GM12878 (cell line): ENCODE data around the gene GRIA4. TPM values are rescaled to one million over a fixed set of nuclear protein-coding genes. Genes with fewer than 3 reads are reported as not detected.

Experiments used
- ATAC-seq: fragments of 200-7000 bp; cut with Tn5 transposase; 3 replicates; pipeline ENCODE4 v1.9.1; 2020; ENCODE audit warnings: mild to moderate bottlenecking, moderate library complexity
- BruUV-seq: library from RNA; stranded (reverse); fragments of 400-500 nt; replicated peaks from 2 replicates; lab custom pipeline; 2021; lab: Mats Ljungman, UMichigan
- CTCF ChIA-PET: fragments of 300-600 bp; sonication (Branson Sonifier 250); formaldehyde crosslinking; extraction: SDS; loops from one replicate; lab custom pipeline; 2021; ENCODE audit warnings: inconsistent platforms; lab: Yijun Ruan, JAX
- POLR2A ChIA-PET: fragments of 350-600 bp; formaldehyde crosslinking; extraction: SDS; loops from one replicate; lab custom pipeline; 2021; ENCODE audit warnings: inconsistent platforms; lab: Charles Lee
- RAD21 ChIA-PET: fragments of 300-600 bp; sonication (Branson Sonifier 250); formaldehyde crosslinking; loops from one replicate; lab custom pipeline; 2023; ENCODE audit warnings: antibody characterized with exemption; ENCODE audit not compliant: unreplicated experiment; lab: Charles Lee
- SMC1A ChIA-PET: fragments of 300-600 bp; sonication (Branson Sonifier 250); formaldehyde crosslinking; loops from one replicate; lab custom pipeline; 2023; ENCODE audit not compliant: unreplicated experiment, uncharacterized antibody; lab: Charles Lee
- DNase-seq: peaks from one replicate; pipeline ENCODE4 v3.0.0-alpha.2; 2011; ENCODE audit warnings: low read depth, low spot score
- FAIRE-seq: peaks from 3 replicates; lab custom pipeline; 2011; peaks lifted over from hg19 to GRCh38; lab: Jason Lieb, UNC
- H2AFZ ChIP-seq: 2 replicates; pipeline ENCODE4 v1.6.0; 2011; ENCODE audit warnings: low read depth, low read length, control low read depth; ENCODE audit not compliant: control insufficient read depth
- H3K27ac ChIP-seq: 2 replicates; pipeline ENCODE4 v1.5.1; 2011; ENCODE audit warnings: control low read depth; ENCODE audit not compliant: control insufficient read depth, insufficient read depth
- H3K27me3 ChIP-seq, 2 experiments: replicated peaks in 1 of 2; 2 replicates each; pipeline versions ENCODE4 v1.6.0 to v1.6.1; 2011; ENCODE audit warnings: low read length in 1 of 2; ENCODE audit not compliant: control insufficient read depth in 2 of 2, insufficient read depth in 2 of 2
- H3K36me3 ChIP-seq, 2 experiments: 2 replicates each; pipeline ENCODE4 v1.5.1; 2011; ENCODE audit warnings: low read length in 1 of 2; ENCODE audit not compliant: control insufficient read depth in 2 of 2, insufficient read depth in 2 of 2
- H3K4me1 ChIP-seq: 2 replicates; pipeline ENCODE4 v1.6.1; 2011; ENCODE audit warnings: mild to moderate bottlenecking, low read length, moderate library complexity, mixed read lengths; ENCODE audit not compliant: control insufficient read depth, insufficient read depth
- H3K4me2 ChIP-seq: 2 replicates; pipeline ENCODE4 v1.6.0; 2011; ENCODE audit warnings: control low read depth; ENCODE audit not compliant: control insufficient read depth, insufficient read depth
- H3K4me3 ChIP-seq: fragments of 200-600 bp; sonication (generic); 2 replicates; pipeline ENCODE4 v1.5.1; 2016
- H3K79me2 ChIP-seq: 2 replicates; pipeline ENCODE4 v1.6.0; 2011; ENCODE audit warnings: low read length; ENCODE audit not compliant: control insufficient read depth, insufficient read depth
- H3K9ac ChIP-seq: 2 replicates; pipeline ENCODE4 v1.8.0; 2011; ENCODE audit warnings: low read length, control low read depth, mixed read lengths; ENCODE audit not compliant: control insufficient read depth, insufficient read depth
- H3K9me3 ChIP-seq: replicated peaks from 3 replicates; pipeline ENCODE4 v1.5.1; 2011; ENCODE audit warnings: mild to moderate bottlenecking, low read length; ENCODE audit not compliant: control insufficient read depth, insufficient read depth
- H4K20me1 ChIP-seq: 2 replicates; pipeline ENCODE4 v1.6.0; 2011; ENCODE audit not compliant: control insufficient read depth, insufficient read depth
- BCL11A ChIP-seq: IDR thresholded peaks from 2 replicates; pipeline ENCODE4 v1.6.1; 2011; ENCODE audit warnings: low read depth, low read length
- BHLHE40 ChIP-seq, 2 experiments: fragments of 450-650 bp in 1 of 2; IDR thresholded peaks; 2 replicates each; pipeline ENCODE4 v1.6.1; 2011 to 2017; ENCODE audit warnings: low read depth in 2 of 2, borderline replicate concordance in 1 of 2, improper control_type of control experiment in 1 of 2, low read length in 1 of 2, mild to moderate bottlenecking in 1 of 2
- CHD4 ChIP-seq: fragments of 200-600 bp; sonication (generic); IDR thresholded peaks from 2 replicates; pipeline ENCODE4 v1.6.1; 2016; ENCODE audit warnings: mild to moderate bottlenecking
- CREM ChIP-seq: IDR thresholded peaks from 2 replicates; pipeline ENCODE4 v1.6.1; 2014; ENCODE audit warnings: antibody characterized with exemption, low read depth
- EED ChIP-seq: sonication (generic); IDR thresholded peaks from 2 replicates; pipeline ENCODE4 v1.6.1; 2016; ENCODE audit warnings: antibody characterized with exemption, low read depth
- FOXM1 ChIP-seq: IDR thresholded peaks from 2 replicates; pipeline ENCODE4 v1.6.1; 2012; ENCODE audit warnings: low read depth, mild to moderate bottlenecking, inconsistent platforms, low read length, moderate library complexity
- JUNB ChIP-seq: IDR thresholded peaks from 2 replicates; pipeline ENCODE4 v1.6.1; 2016; ENCODE audit warnings: antibody characterized with exemption, mild to moderate bottlenecking
- LARP7 ChIP-seq: fragments of 450-650 bp; IDR thresholded peaks from 2 replicates; pipeline ENCODE4 v1.6.1; 2017; ENCODE audit warnings: mild to moderate bottlenecking
- MYB ChIP-seq: fragments of 150-350 bp; IDR thresholded peaks from 2 replicates; pipeline ENCODE4 v1.6.1; 2014; ENCODE audit warnings: mild to moderate bottlenecking, low read depth, low read length, borderline replicate concordance
- NR2C1 ChIP-seq: fragments of 450-650 bp; IDR thresholded peaks from 2 replicates; pipeline ENCODE4 v1.6.1; 2017; ENCODE audit warnings: antibody characterized with exemption, mild to moderate bottlenecking, moderate library complexity
- POLR2AphosphoS5 ChIP-seq: IDR thresholded peaks from 2 replicates; pipeline ENCODE4 v1.6.1; 2011; ENCODE audit warnings: mild to moderate bottlenecking, low read length, inconsistent platforms
- RAD51 ChIP-seq: fragments of 450-650 bp; IDR thresholded peaks from 2 replicates; pipeline ENCODE4 v1.6.1; 2016; ENCODE audit warnings: moderate library complexity, mild to moderate bottlenecking, inconsistent platforms
- SIX5 ChIP-seq: IDR thresholded peaks from 2 replicates; pipeline ENCODE4 v1.6.1; 2011; ENCODE audit warnings: mild to moderate bottlenecking, low read depth, low read length, moderate library complexity; ENCODE audit not compliant: severe bottlenecking
- SMAD1 ChIP-seq: fragments of 450-650 bp; IDR thresholded peaks from 2 replicates; pipeline ENCODE4 v1.6.1; 2018; ENCODE audit warnings: mild to moderate bottlenecking, low read depth; ENCODE audit not compliant: partially characterized antibody
- SP1 ChIP-seq: IDR thresholded peaks from one replicate; pipeline ENCODE4 v1.6.1; 2011; ENCODE audit warnings: low read depth, low read length
- SRF ChIP-seq, 2 experiments: IDR thresholded peaks; 2 replicates each; pipeline ENCODE4 v1.6.1; 2011; ENCODE audit warnings: low read depth in 2 of 2, low read length in 2 of 2, mild to moderate bottlenecking in 1 of 2, moderate library complexity in 1 of 2
- SUZ12 ChIP-seq: fragments of 200-600 bp; sonication (generic); IDR thresholded peaks from one replicate; pipeline ENCODE4 v1.6.1; 2018; ENCODE audit warnings: antibody characterized with exemption, mild to moderate bottlenecking; ENCODE audit not compliant: unreplicated experiment
- TBL1XR1 ChIP-seq: IDR thresholded peaks from 2 replicates; pipeline ENCODE4 v1.6.1; 2012; ENCODE audit warnings: low read depth, low read length, improper control_type of control experiment
- ZNF622 ChIP-seq: fragments of 450-650 bp; IDR thresholded peaks from 2 replicates; pipeline ENCODE4 v1.6.1; 2017; ENCODE audit warnings: mild to moderate bottlenecking, inconsistent platforms
- in situ Hi-C: fragments of 300-500 bp; cut with MboI; formaldehyde crosslinking; loops from 9 replicates; pipeline ENCODE4 v1.14.3; 2018; ENCODE audit warnings: mixed read lengths
- intact Hi-C: fragments of 100-400 bp; cut with micrococcal nuclease; formaldehyde crosslinking; loops from one replicate; pipeline ENCODE4 v1.14.2; 2022; ENCODE audit not compliant: unreplicated experiment
- polyA plus RNA-seq, 11 experiments: library from polyadenylated mRNA; depleted of rRNA in 4 of 11; unstranded in 6 of 11; stranded (reverse) in 5 of 11; fragments of >200 nt; fragmentation: Nextera tagmentation in 4 of 11; fragmentation: Illumina TruSeq in 1 of 11; extraction: Ambion mirVana in 4 of 11; extraction: Trizol in 1 of 11; gene quantifications; 1 replicate in 1 of 11; 2 replicates in 10 of 11; pipeline versions ENCODE4 v1.2.1 to v1.2.3, GENCODE V29; 2011 to 2016; ENCODE audit warnings: inconsistent platforms in 2 of 11, missing spikeins in 2 of 11, low read depth in 1 of 11
- total RNA-seq, 4 experiments: library from RNA; depleted of rRNA in 3 of 4; stranded (reverse); fragments of >200 nt in 3 of 4; fragmentation: Illumina TruSeq in 1 of 4; extraction: Trizol in 1 of 4; gene quantifications; 2 replicates each; pipeline versions ENCODE4 v1.2.1 to v1.2.3, GENCODE V29; 2013 to 2021
- TF ChIP-seq, protein P1 (sequence below): IDR thresholded peaks from 2 replicates; pipeline ENCODE4 v1.6.1; 2011; ENCODE audit warnings: low read depth, low read length, improper control_type of control experiment, borderline replicate concordance

Gene GRIA4
- total and polyA plus RNA-seq, 10 of the 15 experiments (the other 5 are each of a cell fraction or from before 2014, with no cell fraction given): 0.04 TPM; not detected in 9

DNA sequence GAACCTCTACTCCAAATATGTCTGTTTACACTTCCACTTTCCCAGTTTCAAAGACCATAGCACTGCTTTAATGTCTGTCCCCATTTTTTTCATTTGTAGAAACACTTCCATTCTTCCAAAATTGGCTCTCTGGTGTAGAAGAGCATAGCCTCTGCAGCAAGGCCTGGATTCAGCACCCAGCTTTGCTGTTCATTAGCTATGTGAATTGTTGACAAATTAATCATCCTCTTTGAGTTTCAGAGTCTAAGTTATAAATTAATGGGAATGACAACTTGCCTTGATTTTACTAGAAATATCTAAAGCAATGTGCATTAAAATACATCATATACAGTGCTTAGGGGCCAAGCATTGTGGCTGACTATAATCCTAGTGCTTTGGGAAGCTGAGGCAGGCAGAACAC lies 22.4 kb downstream of the GRIA4 start:
- Histone ChIP-seq H3K9ac (no peak overlapping the region), H3K9me3 (no peaks in the 10 kb centered on the region), H3K4me1 (no peaks in the 10 kb centered on the region), H2AFZ (no peak overlapping the region), H4K20me1 (no peaks in the 10 kb centered on the region), H3K36me3 (no peaks in the 10 kb centered on the region), H3K27ac (no peak overlapping the region), H3K4me2 (no peak overlapping the region), H3K4me3 (no peak overlapping the region), H3K79me2 (no peaks in the 10 kb centered on the region), H3K27me3 (no peaks in the 10 kb centered on the region)
- no TSS peak for BruUV-seq
- FAIRE-seq (no peak), ATAC-seq (no peak), DNase-seq (no peak)
- ChIA-PET SMC1A (no interaction called here), RAD21 (no interaction called here), CTCF (no interaction called here), POLR2A (no interaction called here)
- intact Hi-C loops: no loop called here
- TF ChIP-seq EED: no peak
- TF ChIP-seq CHD4: no peak
- TF ChIP-seq FOXM1: no peak
- no peak for TF ChIP-seq CREM
- no peak for TF ChIP-seq SIX5
- no peak for TF ChIP-seq ZNF622
- no peak for TF ChIP-seq NR2C1
- TF ChIP-seq MYB: no peak
- no peak for TF ChIP-seq SMAD1
- no peak for TF ChIP-seq POLR2AphosphoS5
- TF ChIP-seq RAD51: no peak
- no peak for TF ChIP-seq JUNB
- no peak for TF ChIP-seq TBL1XR1
- TF ChIP-seq SP1: no peak
- TF ChIP-seq BCL11A: no peak
- TF ChIP-seq LARP7: no peak
- TF ChIP-seq BHLHE40 (IDR thresholded peaks at IDR 0.05; ENCODE audit: borderline replicate concordance in 1 of 2, low read depth in 2 of 2, low read length in 1 of 2): no peak
- TF ChIP-seq, protein P1, sequence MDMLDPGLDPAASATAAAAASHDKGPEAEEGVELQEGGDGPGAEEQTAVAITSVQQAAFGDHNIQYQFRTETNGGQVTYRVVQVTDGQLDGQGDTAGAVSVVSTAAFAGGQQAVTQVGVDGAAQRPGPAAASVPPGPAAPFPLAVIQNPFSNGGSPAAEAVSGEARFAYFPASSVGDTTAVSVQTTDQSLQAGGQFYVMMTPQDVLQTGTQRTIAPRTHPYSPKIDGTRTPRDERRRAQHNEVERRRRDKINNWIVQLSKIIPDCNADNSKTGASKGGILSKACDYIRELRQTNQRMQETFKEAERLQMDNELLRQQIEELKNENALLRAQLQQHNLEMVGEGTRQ: no peak
- no peak for TF ChIP-seq SUZ12
- no peak for TF ChIP-seq SRF (IDR thresholded peaks at IDR 0.05; ENCODE audit: low read depth in 2 of 2, low read length in 2 of 2)
- in situ Hi-C loops: no loop called here
